ENCODE measurements around the gene GMCL1. TPM values are rescaled to one million over a fixed set of nuclear protein-coding genes. Genes with fewer than 3 reads are reported as not detected.

Gene GMCL1
- 6.3 and 7.8 TPM in 2 replicates for total RNA-seq

GRCh38 chr2:69829256-69830044 lies at the start of gene GMCL1:
GMCL1 (plus strand) TSS chr2:69829660; CDS start chr2:69829893, 233 bp downstream.

GRCh38 chr2:69893684-69894551 lies 64.5 kb downstream of the GMCL1 start, which contains the start of gene SNRNP27:
SNRNP27 (plus strand) TSS chr2:69893956; CDS start chr2:69893985, 29 bp downstream.

GRCh38 chr2:69914950-69915945 lies 85.8 kb downstream of the GMCL1 start, which contains the start of gene MXD1:
MXD1 (plus strand) TSS chr2:69915109; CDS start chr2:69915331, 222 bp downstream.

Other genes with a start within 250 kb of the GMCL1 start
- 27.3 and 32.6 TPM in 2 replicates for gene AAK1, start 185.9 kb upstream of the GMCL1 start, total RNA-seq
- gene ANXA4, start 87.5 kb upstream of the GMCL1 start, total RNA-seq: 21.1 and 38.7 TPM in 2 replicates
- 41.2 and 50.9 TPM in 2 replicates for gene SNRNP27, start 64.3 kb downstream of the GMCL1 start, total RNA-seq
- 4.5 and 7.3 TPM in 2 replicates for gene MXD1, start 85.4 kb downstream of the GMCL1 start, total RNA-seq
- 0.18 TPM in 1 of 2 replicates, not detected in the other for gene ASPRV1, start 132.0 kb downstream of the GMCL1 start, total RNA-seq